GM23338 (cell line): ENCODE measurements around the gene LUC7L2. TPM values are rescaled to one million over a fixed set of nuclear protein-coding genes. Genes with fewer than 3 reads are reported as not detected.

ENCODE experiments used
- ATAC-seq: fragments of 200-7000 bp; cut with Tn5 transposase; 3 replicates; pipeline ENCODE4 v1.9.1; 2020
- DNase-seq: peaks from one replicate; pipeline ENCODE4 v3.0.0-alpha.2; 2015; ENCODE audit warnings: low spot score
- H2AFZ ChIP-seq: fragments of 200-600 bp; sonication (generic); 2 replicates; pipeline ENCODE4 v1.8.0; 2016; ENCODE audit warnings: antibody characterized with exemption, mild to moderate bottlenecking, moderate library complexity
- H3F3A ChIP-seq: fragments of 200-600 bp; sonication (generic); replicated peaks from 2 replicates; pipeline ENCODE4 v1.8.0; 2017; ENCODE audit warnings: antibody characterized with exemption, mixed run types, low read depth
- H3K27ac ChIP-seq: fragments of 200-600 bp; sonication (generic); 2 replicates; pipeline ENCODE4 v1.6.1; 2016; ENCODE audit warnings: low read depth
- H3K27me3 ChIP-seq: fragments of 200-600 bp; sonication (generic); 2 replicates; pipeline ENCODE4 v1.8.0; 2016; ENCODE audit warnings: mild to moderate bottlenecking, mixed run types, moderate library complexity; ENCODE audit not compliant: insufficient read depth
- H3K36me3 ChIP-seq: fragments of 200-600 bp; sonication (generic); 2 replicates; pipeline ENCODE4 v1.8.0; 2016; ENCODE audit warnings: mild to moderate bottlenecking; ENCODE audit not compliant: insufficient read depth
- H3K4me1 ChIP-seq: fragments of 200-600 bp; sonication (generic); 2 replicates; pipeline ENCODE4 v1.8.0; 2016; ENCODE audit warnings: mild to moderate bottlenecking, moderate library complexity; ENCODE audit not compliant: insufficient read depth
- H3K4me2 ChIP-seq: fragments of 200-600 bp; sonication (generic); 2 replicates; pipeline ENCODE4 v1.7.1; 2017; ENCODE audit warnings: mixed run types
- H3K4me3 ChIP-seq: fragments of 200-600 bp; sonication (generic); 2 replicates; pipeline ENCODE4 v1.6.1; 2016; ENCODE audit warnings: mixed run types
- H3K79me2 ChIP-seq: fragments of 200-600 bp; sonication (generic); replicated peaks from 2 replicates; pipeline ENCODE4 v1.8.0; 2017; ENCODE audit warnings: mild to moderate bottlenecking; ENCODE audit not compliant: insufficient read depth
- H3K9me2 ChIP-seq: fragments of 200-600 bp; sonication (generic); 2 replicates; pipeline ENCODE4 v1.8.0; 2017; ENCODE audit not compliant: insufficient read depth
- H4K20me1 ChIP-seq: fragments of 200-600 bp; sonication (generic); replicated peaks from 2 replicates; pipeline ENCODE4 v1.8.0; 2017; ENCODE audit warnings: mild to moderate bottlenecking; ENCODE audit not compliant: insufficient read depth
- H3K27ac Mint-ChIP-seq: 2 replicates; pipeline ENCODE4 v1.8.0; 2020; ENCODE audit warnings: inconsistent platforms, mild to moderate bottlenecking, moderate library complexity, mixed read lengths
- H3K27me3 Mint-ChIP-seq: 3 replicates; pipeline ENCODE4 v1.8.0; 2022; ENCODE audit warnings: low read depth, mild to moderate bottlenecking, moderate library complexity, mixed read lengths, inconsistent platforms; ENCODE audit not compliant: insufficient read depth, poor library complexity
- H3K36me3 Mint-ChIP-seq: 3 replicates; pipeline ENCODE4 v1.8.0; 2021; ENCODE audit warnings: low read depth, mild to moderate bottlenecking, inconsistent platforms, moderate library complexity, mixed read lengths
- H3K4me1 Mint-ChIP-seq: 3 replicates; pipeline ENCODE4 v1.8.0; 2020; ENCODE audit warnings: mild to moderate bottlenecking, inconsistent platforms, mixed read lengths
- H3K4me3 Mint-ChIP-seq: 3 replicates; pipeline ENCODE4 v1.8.0; 2021; ENCODE audit warnings: moderate library complexity, mild to moderate bottlenecking, inconsistent platforms, mixed read lengths
- H3K9me3 Mint-ChIP-seq: 3 replicates; pipeline ENCODE4 v1.8.0; 2020; ENCODE audit warnings: moderate library complexity, mild to moderate bottlenecking, inconsistent platforms, mixed read lengths
- EZH2phosphoT487 ChIP-seq: fragments of 200-600 bp; sonication (generic); IDR thresholded peaks from one replicate; pipeline ENCODE4 v1.8.1; 2018; ENCODE audit warnings: antibody characterized with exemption; ENCODE audit not compliant: unreplicated experiment
- POLR2AphosphoS5 ChIP-seq: IDR thresholded peaks from 2 replicates; pipeline ENCODE4 v1.6.1; 2016; ENCODE audit warnings: antibody characterized with exemption, low read depth
- STAT1 ChIP-seq: IDR thresholded peaks from one replicate; pipeline ENCODE4 v1.6.1; 2016; ENCODE audit warnings: antibody characterized with exemption; ENCODE audit not compliant: unreplicated experiment
- polyA plus RNA-seq: library from polyadenylated mRNA; unstranded; fragments of >200 nt; fragmentation: Nextera tagmentation; extraction: Ambion mirVana; gene quantifications from 2 replicates; pipeline ENCODE4 v1.2.1, GENCODE V29; 2016
- total RNA-seq: library from RNA; depleted of rRNA; stranded (reverse); fragments of >200 nt; shearing (Covaris generic); gene quantifications from 2 replicates; pipeline ENCODE4 v1.2.3, GENCODE V29; 2014
- TF ChIP-seq, protein P1 (sequence below): fragments of 250-450 bp; sonication (Bioruptor Pico); IDR thresholded peaks from 2 replicates; pipeline ENCODE4 v1.5.0; 2020; ENCODE audit warnings: mild to moderate bottlenecking, moderate library complexity

Gene LUC7L2
- total and polyA plus RNA-seq, 2 experiments from 2014 or later = 40.3 to 57.3 TPM

DNA sequence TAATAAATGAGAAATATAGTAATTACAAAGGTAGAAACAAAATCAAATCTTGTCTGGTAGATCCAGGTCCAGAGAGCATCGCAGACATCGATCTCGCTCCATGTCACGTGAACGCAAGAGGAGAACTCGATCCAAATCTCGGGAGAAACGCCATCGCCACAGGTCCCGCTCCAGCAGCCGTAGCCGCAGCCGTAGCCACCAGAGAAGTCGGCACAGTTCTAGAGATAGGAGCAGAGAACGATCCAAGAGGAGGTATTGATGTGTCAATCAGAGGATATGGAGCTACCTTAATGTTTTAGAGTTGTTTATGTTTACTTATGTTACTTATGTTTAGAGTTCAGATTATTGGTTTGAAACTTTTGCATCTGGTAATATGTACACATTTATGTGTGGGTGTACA lies 57.8 kb downstream of the LUC7L2 start:
- peaks cover 3% of the 10 kb centered on the region; the same call in 1 of the 2 replicates for H3K79me2 ChIP-seq
- peaks cover 72% of the 10 kb centered on the region for H3K36me3 Mint-ChIP-seq
- H3K4me3 Mint-ChIP-seq = no peak overlapping the region

DNA sequence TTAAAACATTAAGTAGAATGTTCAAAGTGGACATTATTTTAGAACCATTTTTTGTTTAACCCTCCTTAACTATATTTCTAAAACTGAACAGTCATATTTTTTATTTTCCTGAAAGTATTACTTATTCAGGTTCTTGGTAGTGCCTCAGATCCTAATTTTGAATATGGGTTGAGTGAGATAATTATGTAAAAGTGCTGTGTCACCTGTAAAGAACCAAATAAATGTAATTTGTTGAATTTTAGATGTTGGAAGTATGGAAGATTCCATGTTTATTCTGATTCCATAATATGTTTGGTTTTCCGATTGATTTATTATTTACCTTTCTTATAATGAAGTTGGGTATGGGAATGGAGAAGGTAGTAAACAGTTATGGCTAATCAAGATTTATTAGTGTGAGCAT lies 61.4 kb downstream of the LUC7L2 start:
- no peak for DNase-seq
- H3K27ac ChIP-seq = no peak overlapping the region; the same call in 1 of the 2 replicates
- peaks cover 50% of the 10 kb centered on the region for H3K36me3 Mint-ChIP-seq

More for the DNA sequence above, 57.8 kb downstream of the LUC7L2 start:
- Histone ChIP-seq H3K4me1 (no peaks in the 10 kb centered on the region), H2AFZ (no peak overlapping the region), H3K27me3 (no peaks in the 10 kb centered on the region), H3K9me2 (no peaks in the 10 kb centered on the region), H3K4me2 (no peak overlapping the region), H3K27ac (no peak overlapping the region), H3K4me3 (no peak overlapping the region), H3F3A (no peaks in the 10 kb centered on the region; the same call in 1 of the 2 replicates), H4K20me1 (peaks cover 4% of the 10 kb centered on the region), H3K36me3 (peaks cover 49% of the 10 kb centered on the region)
- H3K9me3 Mint-ChIP-seq = no peaks in the 10 kb centered on the region
- ATAC-seq = no peak
- peaks cover 4% of the 10 kb centered on the region for H3K27me3 Mint-ChIP-seq
- H3K4me1 Mint-ChIP-seq = no peaks in the 10 kb centered on the region
- H3K27ac Mint-ChIP-seq = no peak overlapping the region
- TF ChIP-seq EZH2phosphoT487 = no peak
- TF ChIP-seq STAT1 = no peak
- TF ChIP-seq POLR2AphosphoS5 = no peak
- DNase-seq = no peak

More for the DNA sequence above, 61.4 kb downstream of the LUC7L2 start:
- Histone ChIP-seq H3K9me2 (no peaks in the 10 kb centered on the region), H3K79me2 (peaks cover 3% of the 10 kb centered on the region; the same call in 1 of the 2 replicates), H3K4me1 (no peaks in the 10 kb centered on the region), H3K4me2 (no peak overlapping the region), H3K4me3 (no peak overlapping the region), H3K36me3 (peaks cover 39% of the 10 kb centered on the region), H3F3A (no peaks in the 10 kb centered on the region; the same call in 1 of the 2 replicates), H4K20me1 (peaks cover 8% of the 10 kb centered on the region; the same call in 1 of the 2 replicates), H3K27me3 (no peaks in the 10 kb centered on the region), H2AFZ (no peak overlapping the region)
- Mint-ChIP-seq H3K9me3 (no peaks in the 10 kb centered on the region), H3K27ac (no peak overlapping the region), H3K4me1 (no peaks in the 10 kb centered on the region), H3K4me3 (no peak overlapping the region), H3K27me3 (peaks cover 4% of the 10 kb centered on the region)
- TF ChIP-seq, protein P1, sequence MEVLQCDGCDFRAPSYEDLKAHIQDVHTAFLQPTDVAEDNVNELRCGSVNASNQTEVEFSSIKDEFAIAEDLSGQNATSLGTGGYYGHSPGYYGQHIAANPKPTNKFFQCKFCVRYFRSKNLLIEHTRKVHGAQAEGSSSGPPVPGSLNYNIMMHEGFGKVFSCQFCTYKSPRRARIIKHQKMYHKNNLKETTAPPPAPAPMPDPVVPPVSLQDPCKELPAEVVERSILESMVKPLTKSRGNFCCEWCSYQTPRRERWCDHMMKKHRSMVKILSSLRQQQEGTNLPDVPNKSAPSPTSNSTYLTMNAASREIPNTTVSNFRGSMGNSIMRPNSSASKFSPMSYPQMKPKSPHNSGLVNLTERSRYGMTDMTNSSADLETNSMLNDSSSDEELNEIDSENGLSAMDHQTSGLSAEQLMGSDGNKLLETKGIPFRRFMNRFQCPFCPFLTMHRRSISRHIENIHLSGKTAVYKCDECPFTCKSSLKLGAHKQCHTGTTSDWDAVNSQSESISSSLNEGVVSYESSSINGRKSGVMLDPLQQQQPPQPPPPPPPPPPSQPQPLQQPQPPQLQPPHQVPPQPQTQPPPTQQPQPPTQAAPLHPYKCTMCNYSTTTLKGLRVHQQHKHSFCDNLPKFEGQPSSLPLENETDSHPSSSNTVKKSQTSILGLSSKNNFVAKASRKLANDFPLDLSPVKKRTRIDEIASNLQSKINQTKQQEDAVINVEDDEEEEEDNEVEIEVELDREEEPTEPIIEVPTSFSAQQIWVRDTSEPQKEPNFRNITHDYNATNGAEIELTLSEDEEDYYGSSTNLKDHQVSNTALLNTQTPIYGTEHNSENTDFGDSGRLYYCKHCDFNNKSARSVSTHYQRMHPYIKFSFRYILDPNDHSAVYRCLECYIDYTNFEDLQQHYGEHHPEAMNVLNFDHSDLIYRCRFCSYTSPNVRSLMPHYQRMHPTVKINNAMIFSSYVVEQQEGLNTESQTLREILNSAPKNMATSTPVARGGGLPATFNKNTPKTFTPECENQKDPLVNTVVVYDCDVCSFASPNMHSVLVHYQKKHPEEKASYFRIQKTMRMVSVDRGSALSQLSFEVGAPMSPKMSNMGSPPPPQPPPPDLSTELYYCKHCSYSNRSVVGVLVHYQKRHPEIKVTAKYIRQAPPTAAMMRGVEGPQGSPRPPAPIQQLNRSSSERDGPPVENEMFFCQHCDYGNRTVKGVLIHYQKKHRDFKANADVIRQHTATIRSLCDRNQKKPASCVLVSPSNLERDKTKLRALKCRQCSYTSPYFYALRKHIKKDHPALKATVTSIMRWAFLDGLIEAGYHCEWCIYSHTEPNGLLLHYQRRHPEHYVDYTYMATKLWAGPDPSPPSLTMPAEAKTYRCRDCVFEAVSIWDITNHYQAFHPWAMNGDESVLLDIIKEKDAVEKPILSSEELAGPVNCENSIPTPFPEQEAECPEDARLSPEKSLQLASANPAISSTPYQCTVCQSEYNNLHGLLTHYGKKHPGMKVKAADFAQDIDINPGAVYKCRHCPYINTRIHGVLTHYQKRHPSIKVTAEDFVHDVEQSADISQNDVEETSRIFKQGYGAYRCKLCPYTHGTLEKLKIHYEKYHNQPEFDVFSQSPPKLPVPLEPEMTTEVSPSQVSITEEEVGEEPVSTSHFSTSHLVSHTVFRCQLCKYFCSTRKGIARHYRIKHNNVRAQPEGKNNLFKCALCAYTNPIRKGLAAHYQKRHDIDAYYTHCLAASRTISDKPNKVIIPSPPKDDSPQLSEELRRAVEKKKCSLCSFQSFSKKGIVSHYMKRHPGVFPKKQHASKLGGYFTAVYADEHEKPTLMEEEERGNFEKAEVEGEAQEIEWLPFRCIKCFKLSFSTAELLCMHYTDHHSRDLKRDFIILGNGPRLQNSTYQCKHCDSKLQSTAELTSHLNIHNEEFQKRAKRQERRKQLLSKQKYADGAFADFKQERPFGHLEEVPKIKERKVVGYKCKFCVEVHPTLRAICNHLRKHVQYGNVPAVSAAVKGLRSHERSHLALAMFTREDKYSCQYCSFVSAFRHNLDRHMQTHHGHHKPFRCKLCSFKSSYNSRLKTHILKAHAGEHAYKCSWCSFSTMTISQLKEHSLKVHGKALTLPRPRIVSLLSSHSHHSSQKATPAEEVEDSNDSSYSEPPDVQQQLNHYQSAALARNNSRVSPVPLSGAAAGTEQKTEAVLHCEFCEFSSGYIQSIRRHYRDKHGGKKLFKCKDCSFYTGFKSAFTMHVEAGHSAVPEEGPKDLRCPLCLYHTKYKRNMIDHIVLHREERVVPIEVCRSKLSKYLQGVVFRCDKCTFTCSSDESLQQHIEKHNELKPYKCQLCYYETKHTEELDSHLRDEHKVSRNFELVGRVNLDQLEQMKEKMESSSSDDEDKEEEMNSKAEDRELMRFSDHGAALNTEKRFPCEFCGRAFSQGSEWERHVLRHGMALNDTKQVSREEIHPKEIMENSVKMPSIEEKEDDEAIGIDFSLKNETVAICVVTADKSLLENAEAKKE (CRISPR knock-in tag) = no peak
- no peak for ATAC-seq
